ENCODE data around the gene MT1HL1. TPM values are rescaled to one million over a fixed set of nuclear protein-coding genes. Genes with fewer than 3 reads are reported as not detected.
"Not testable (repeated sequence)": the region's sequence is repeated elsewhere in the genome, so short reads cannot be mapped to it uniquely, and the experiment has no call there.

Gene MT1HL1
- total RNA-seq, 1 donor from 2014 or later = not detected

DNA sequence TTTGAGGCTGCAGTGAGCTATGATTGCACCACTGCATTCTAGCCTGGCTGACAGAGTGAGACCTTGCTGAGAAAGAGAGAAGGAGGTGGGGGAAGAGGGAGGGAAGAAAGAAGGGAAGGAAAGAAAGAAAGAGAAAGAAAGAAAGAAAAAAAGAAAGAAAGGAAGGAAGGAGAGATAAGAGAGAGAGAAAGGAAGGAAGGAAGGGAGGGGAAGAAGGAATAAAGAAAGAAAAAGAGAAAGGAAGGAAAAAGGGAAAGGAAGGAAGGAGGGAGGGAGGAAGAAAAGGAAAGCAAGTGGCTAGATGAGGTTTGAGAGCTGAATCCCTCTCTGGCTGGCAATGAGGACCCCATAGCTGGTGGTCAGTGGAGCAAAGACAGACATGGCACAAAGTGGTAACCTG, 20.4 kb downstream of the MT1HL1 start:
- intact Hi-C loops (cut with micrococcal nuclease) = no loop called here
- H3K9me3 Mint-ChIP-seq = no peaks in the 10 kb centered on the region
- H3K4me1 Mint-ChIP-seq (ENCODE audit: low read depth) = no peaks in the 10 kb centered on the region
- DNase-seq (ENCODE audit: low spot score) = no peak
- no peak overlapping the region for H3K27ac Mint-ChIP-seq
- H3K4me3 Mint-ChIP-seq (ENCODE audit: low read depth) = no peak overlapping the region
- H3K36me3 Mint-ChIP-seq (ENCODE audit: low read depth) = no peaks in the 10 kb centered on the region
- H3K27me3 Mint-ChIP-seq (ENCODE audit: low read depth) = no peaks in the 10 kb centered on the region

DNA sequence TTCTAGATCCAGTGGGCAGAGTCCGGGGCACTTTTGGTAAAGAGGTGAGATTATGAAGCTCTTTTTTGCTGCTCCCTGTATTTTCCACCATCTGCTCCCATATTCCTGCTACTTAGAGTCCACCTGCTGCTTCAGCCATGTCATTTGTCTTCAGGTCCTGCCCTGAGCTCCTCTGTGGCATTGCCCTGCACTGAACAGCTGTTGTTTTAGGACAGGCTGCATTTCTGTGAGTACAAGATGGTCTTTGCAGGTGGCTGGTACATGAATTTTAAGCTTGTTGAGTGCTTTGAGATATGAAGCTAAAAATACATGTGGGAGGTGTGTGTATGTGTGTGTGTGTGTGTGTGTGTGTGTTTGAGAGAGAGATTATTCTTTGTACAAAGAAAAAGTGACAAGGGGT, 21.9 kb downstream of the MT1HL1 start:
- Mint-ChIP-seq H3K36me3 (ENCODE audit: low read depth) (no peaks in the 10 kb centered on the region), H3K27me3 (ENCODE audit: low read depth) (no peaks in the 10 kb centered on the region), H3K4me3 (ENCODE audit: low read depth) (no peak overlapping the region), H3K9me3 (no peaks in the 10 kb centered on the region), H3K27ac (no peak overlapping the region), H3K4me1 (ENCODE audit: low read depth) (no peaks in the 10 kb centered on the region)
- intact Hi-C loops (cut with micrococcal nuclease) = no loop called here
- DNase-seq (ENCODE audit: low spot score) = no peak

DNA sequence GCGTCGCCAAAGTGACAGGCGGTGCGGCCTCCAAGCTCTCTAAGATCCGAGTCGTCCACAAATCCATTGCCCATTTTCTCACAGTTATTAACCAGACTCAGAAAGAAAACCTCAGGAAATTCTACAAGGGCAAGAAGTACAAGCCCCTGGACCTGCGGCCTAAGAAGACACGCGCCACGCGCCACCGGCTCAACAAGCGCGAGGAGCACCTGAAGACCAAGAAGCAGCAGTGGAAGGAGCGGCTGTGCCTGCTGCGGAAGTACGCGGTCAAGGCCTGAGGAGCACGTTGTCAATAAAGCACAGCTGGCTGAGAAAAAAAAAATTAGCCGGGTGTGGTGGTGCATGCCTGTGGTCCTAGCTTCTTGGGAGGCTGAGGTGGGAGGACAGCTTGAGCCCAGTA, 22.8 kb downstream of the MT1HL1 start:
- DNase-seq (ENCODE audit: low spot score) = not testable (repeated sequence)

DNA sequence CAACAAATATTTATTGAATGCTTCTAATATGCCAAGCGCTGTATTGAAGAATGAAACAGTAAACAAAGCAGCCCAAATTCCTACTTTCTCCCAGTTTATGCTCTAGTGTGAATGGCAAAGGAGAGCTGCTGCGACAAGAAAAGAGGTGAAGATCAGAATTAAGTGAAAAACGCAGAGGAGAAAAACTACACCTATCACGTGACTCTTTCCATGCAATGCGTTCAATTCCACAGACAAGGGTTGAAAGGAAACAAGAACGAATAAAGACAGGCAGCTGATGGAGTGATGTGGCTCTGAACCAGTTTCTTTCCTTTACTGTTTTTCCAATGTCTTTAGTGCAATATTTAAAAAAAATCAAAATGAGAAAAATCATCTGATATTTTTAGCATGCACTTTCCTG, 23.6 kb downstream of the MT1HL1 start:
- Mint-ChIP-seq H3K36me3 (ENCODE audit: low read depth) (no peaks in the 10 kb centered on the region), H3K27me3 (ENCODE audit: low read depth) (no peaks in the 10 kb centered on the region), H3K4me1 (ENCODE audit: low read depth) (no peaks in the 10 kb centered on the region), H3K27ac (no peak overlapping the region), H3K4me3 (ENCODE audit: low read depth) (no peak overlapping the region), H3K9me3 (no peaks in the 10 kb centered on the region)
- no peak for DNase-seq (ENCODE audit: low spot score)
- intact Hi-C loops (cut with micrococcal nuclease) = no loop called here

More for the DNA sequence above, 22.8 kb downstream of the MT1HL1 start:
- H3K27me3 Mint-ChIP-seq (ENCODE audit: low read depth); intact Hi-C loops (cut with micrococcal nuclease); H3K36me3 Mint-ChIP-seq (ENCODE audit: low read depth); H3K9me3 Mint-ChIP-seq; H3K4me1 Mint-ChIP-seq (ENCODE audit: low read depth); H3K4me3 Mint-ChIP-seq (ENCODE audit: low read depth); H3K27ac Mint-ChIP-seq: not testable (repeated sequence)

DNA sequence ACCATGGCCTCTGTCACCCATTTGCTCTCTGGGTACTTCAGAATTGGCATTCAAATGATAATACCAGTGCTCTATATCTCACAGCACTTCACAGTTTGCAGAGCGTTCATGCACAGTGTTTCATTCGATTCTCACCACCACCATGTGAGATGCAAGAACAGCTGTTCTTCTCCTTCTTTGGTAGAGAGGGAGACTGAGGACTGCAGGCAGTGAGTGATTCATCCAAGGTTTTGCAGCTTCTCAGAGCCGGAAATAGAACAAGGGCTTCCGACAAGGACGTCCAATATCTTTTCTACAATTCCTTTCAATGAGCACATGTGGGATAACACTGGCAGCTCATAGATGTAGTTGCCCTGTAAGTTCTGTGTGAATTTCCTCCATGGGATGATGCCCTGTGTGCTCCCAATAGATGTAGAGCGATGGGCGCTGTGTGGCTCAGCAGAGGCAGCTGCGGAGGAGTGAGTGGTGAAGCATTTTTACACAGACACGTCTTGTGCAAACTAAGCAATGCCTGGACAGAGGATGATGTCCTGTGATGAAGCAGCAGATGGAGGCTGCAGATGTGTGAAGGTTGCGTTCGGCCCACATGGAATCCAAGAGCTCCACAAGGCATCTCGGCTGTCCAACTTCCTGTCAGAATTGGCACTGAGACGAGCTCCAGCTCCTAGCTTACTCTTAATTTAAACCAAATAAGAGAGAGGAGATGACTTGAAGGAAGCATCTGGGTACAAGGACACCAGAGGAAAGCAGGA, 24.9 kb downstream of the MT1HL1 start:
- H3K4me3 Mint-ChIP-seq (ENCODE audit: low read depth) = no peak overlapping the region
- H3K27ac Mint-ChIP-seq = no peak overlapping the region
- intact Hi-C loops (cut with micrococcal nuclease) = no loop called here
- no peaks in the 10 kb centered on the region for H3K36me3 Mint-ChIP-seq (ENCODE audit: low read depth)
- H3K9me3 Mint-ChIP-seq = no peaks in the 10 kb centered on the region
- no peak for DNase-seq (ENCODE audit: low spot score)
- no peaks in the 10 kb centered on the region for H3K4me1 Mint-ChIP-seq (ENCODE audit: low read depth)
- no peaks in the 10 kb centered on the region for H3K27me3 Mint-ChIP-seq (ENCODE audit: low read depth)

DNA sequence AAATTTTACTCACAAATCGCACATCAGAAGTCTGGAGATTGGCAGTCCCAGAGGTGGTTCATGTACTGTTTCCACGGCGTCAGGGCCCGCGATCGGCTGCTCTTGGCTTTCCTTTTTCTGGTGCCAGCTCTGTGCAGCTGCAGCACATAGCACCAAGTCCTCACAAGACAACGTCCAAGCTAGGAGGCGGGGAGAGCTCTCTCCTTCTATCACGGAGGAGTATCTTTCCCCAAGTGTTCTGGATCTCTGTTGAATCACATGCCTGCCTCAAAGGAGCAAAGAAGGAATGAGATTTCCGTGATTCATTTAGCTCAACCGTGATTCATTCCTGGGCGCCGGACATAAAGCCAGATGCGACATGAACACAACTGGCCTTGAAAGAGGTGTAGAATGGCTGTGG, 25.5 kb downstream of the MT1HL1 start:
- intact Hi-C loops (cut with micrococcal nuclease) = no loop called here
- no peak overlapping the region for H3K4me3 Mint-ChIP-seq (ENCODE audit: low read depth)
- no peaks in the 10 kb centered on the region for H3K36me3 Mint-ChIP-seq (ENCODE audit: low read depth)
- H3K4me1 Mint-ChIP-seq (ENCODE audit: low read depth) = no peaks in the 10 kb centered on the region
- no peaks in the 10 kb centered on the region for H3K27me3 Mint-ChIP-seq (ENCODE audit: low read depth)
- H3K27ac Mint-ChIP-seq = no peak overlapping the region
- no peaks in the 10 kb centered on the region for H3K9me3 Mint-ChIP-seq
- no peak for DNase-seq (ENCODE audit: low spot score)

DNA sequence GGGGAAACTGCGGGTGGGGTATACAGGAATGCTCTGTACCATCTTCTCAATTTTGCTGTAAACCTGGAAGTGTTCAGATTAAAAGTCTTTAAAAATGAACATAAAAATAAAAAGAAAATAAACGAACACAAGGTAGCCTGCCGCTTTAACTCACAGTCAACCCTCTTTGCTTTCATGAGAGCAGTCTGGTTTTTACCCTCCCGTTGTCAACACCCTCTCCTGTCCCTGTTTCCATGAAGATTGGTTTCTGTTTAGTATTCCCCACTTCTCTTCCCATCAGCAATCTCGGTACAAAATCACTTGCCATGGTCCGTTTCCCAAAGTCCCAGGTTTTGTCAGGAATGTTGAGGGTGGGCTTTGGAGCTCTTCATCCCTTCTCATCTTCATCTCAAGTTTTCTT, 28.8 kb downstream of the MT1HL1 start:
- Mint-ChIP-seq H3K4me3 (ENCODE audit: low read depth) (no peak overlapping the region), H3K4me1 (ENCODE audit: low read depth) (no peaks in the 10 kb centered on the region), H3K9me3 (no peaks in the 10 kb centered on the region), H3K27ac (no peak overlapping the region), H3K36me3 (ENCODE audit: low read depth) (no peaks in the 10 kb centered on the region), H3K27me3 (ENCODE audit: low read depth) (no peaks in the 10 kb centered on the region)
- intact Hi-C loops (cut with micrococcal nuclease) = no loop called here
- no peak for DNase-seq (ENCODE audit: low spot score)

DNA sequence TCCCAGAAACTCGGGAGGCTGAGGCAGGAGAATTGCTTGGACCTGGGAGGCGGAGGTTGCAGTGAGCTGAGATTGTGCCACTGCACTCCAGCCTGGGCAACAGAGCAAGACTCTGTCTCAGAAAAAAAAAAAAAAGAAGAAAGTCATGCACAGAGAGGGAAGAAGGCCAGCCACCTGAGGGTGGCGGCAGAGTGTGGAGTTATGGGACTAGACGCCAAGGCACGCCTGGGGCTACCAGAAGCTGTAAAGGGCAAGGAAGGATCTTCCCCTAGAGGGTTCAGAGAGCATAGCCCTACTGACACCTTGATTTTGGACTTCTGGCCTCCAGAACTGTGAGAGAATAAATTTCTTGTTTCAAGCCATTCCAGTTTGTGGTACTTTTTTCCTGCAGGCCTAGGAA, 30.2 kb downstream of the MT1HL1 start:
- H3K27ac Mint-ChIP-seq; H3K4me3 Mint-ChIP-seq (ENCODE audit: low read depth); intact Hi-C loops (cut with micrococcal nuclease); H3K4me1 Mint-ChIP-seq (ENCODE audit: low read depth); H3K27me3 Mint-ChIP-seq (ENCODE audit: low read depth); DNase-seq (ENCODE audit: low spot score); H3K36me3 Mint-ChIP-seq (ENCODE audit: low read depth); H3K9me3 Mint-ChIP-seq: not testable (repeated sequence)

DNA sequence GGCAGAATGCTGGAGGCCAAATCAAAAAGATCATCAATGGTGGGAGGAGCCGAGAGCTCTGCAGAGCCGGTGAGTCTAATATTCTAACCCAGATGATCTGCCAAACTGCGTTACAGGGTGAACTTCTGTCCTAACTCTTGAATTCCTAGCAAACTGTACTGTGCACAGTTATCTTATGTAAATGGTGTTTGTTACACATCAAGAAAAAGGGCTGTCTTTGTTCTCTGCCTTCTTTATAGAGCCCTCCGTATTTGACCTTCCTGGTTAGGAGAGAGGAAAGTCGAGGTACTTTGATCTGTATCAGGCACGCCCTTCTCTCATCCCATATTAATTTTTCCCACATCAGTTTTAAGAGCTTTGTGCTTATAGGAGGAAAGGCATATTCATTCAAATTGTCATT, 37.6 kb downstream of the MT1HL1 start:
- no peaks in the 10 kb centered on the region for H3K27me3 Mint-ChIP-seq (ENCODE audit: low read depth)
- DNase-seq (ENCODE audit: low spot score) = no peak
- H3K4me1 Mint-ChIP-seq (ENCODE audit: low read depth) = no peaks in the 10 kb centered on the region
- H3K27ac Mint-ChIP-seq = no peak overlapping the region
- no peaks in the 10 kb centered on the region for H3K36me3 Mint-ChIP-seq (ENCODE audit: low read depth)
- H3K4me3 Mint-ChIP-seq (ENCODE audit: low read depth) = no peak overlapping the region
- intact Hi-C loops (cut with micrococcal nuclease) = no loop called here
- no peaks in the 10 kb centered on the region for H3K9me3 Mint-ChIP-seq

DNA sequence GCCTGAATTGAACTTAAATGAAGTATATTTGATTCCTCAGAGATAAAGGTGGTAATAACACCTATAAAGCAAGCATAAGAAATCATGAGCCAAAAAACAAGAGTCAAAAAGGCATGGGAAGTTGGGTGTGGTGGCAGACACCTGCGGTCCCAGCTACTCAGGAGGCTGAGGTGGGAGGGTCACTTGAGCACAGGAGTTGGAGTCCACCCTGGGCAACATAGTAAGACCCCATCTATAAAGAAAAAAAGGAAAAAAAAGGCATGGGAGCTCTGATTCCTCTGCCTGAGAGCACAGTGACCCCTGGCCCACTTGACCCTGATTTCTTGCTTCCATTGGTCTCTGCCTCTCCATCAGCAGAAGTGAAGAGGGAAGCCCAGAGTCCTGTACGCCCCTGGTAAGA, 40.3 kb downstream of the MT1HL1 start:
- Mint-ChIP-seq H3K27me3 (ENCODE audit: low read depth) (no peaks in the 10 kb centered on the region), H3K4me3 (ENCODE audit: low read depth) (no peak overlapping the region), H3K27ac (no peak overlapping the region), H3K9me3 (peaks cover under 1% of the 10 kb centered on the region), H3K36me3 (ENCODE audit: low read depth) (no peaks in the 10 kb centered on the region), H3K4me1 (ENCODE audit: low read depth) (no peaks in the 10 kb centered on the region)
- no peak for DNase-seq (ENCODE audit: low spot score)
- intact Hi-C loops (cut with micrococcal nuclease) = no loop called here

DNA sequence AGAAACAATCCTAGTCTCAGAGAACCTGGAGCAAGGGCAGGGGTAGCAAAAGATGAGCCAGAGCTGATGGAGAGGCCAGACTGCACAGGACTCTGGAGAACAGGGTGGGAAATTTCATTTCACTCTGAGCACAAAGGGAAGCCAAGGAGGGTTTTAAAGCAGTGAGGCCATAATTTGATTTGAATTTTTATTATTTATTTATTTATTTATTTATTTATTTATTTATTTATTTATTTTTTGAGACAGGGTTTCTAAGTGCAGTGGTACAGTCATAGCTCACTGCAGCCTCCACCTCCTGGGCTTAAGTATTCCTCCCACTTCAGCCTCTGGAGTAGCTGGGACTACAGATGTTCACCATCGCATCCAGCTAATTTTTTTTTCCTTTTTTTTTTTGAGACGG, 45.1 kb downstream of the MT1HL1 start:
- DNase-seq (ENCODE audit: low spot score) = no peak
- Mint-ChIP-seq H3K4me3 (ENCODE audit: low read depth) (no peak overlapping the region), H3K36me3 (ENCODE audit: low read depth) (no peaks in the 10 kb centered on the region), H3K27me3 (ENCODE audit: low read depth) (peaks cover 3% of the 10 kb centered on the region), H3K27ac (no peak overlapping the region), H3K9me3 (peaks cover 5% of the 10 kb centered on the region), H3K4me1 (ENCODE audit: low read depth) (no peaks in the 10 kb centered on the region)
- intact Hi-C loops (cut with micrococcal nuclease) = no loop called here

DNA sequence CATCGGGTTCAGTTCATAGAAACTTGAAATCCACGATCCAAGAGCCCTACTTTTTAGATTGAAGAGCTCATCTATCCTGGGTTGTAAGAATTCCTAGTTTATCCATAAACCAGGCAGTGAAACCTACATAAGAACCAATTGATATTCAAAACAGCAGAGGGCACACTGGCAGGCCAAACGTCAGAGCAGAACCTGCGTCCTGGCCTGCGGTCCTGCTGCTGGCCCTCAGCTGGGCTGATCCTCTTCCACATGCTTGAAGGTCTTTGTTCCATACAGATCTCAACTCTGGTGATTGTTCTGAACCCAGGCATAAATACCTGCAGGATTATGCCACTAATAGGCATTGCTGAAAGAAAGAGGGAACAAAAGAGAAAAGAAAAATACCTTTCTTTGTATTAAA, 47.0 kb downstream of the MT1HL1 start:
- Mint-ChIP-seq H3K4me1 (ENCODE audit: low read depth) (no peaks in the 10 kb centered on the region), H3K4me3 (ENCODE audit: low read depth) (no peak overlapping the region), H3K36me3 (ENCODE audit: low read depth) (no peaks in the 10 kb centered on the region), H3K27ac (no peak overlapping the region), H3K9me3 (peaks cover 5% of the 10 kb centered on the region), H3K27me3 (ENCODE audit: low read depth) (peaks cover 3% of the 10 kb centered on the region)
- no peak for DNase-seq (ENCODE audit: low spot score)
- intact Hi-C loops (cut with micrococcal nuclease) = no loop called here
